Nephron progenitor cell (in vitro differentiated cells): ENCODE results near the gene ZNF521.

Experiments used
- DNase-seq: peaks from one replicate; pipeline ENCODE4 v3.0.0; 2021
- H3K27ac Mint-ChIP-seq: 2 replicates; pipeline ENCODE4 v1.8.0; 2021; ENCODE audit warnings: mild to moderate bottlenecking, moderate library complexity, mixed read lengths
- H3K27me3 Mint-ChIP-seq: 2 replicates; pipeline ENCODE4 v1.8.0; 2021; ENCODE audit warnings: mild to moderate bottlenecking, low read depth, mixed read lengths; ENCODE audit not compliant: poor library complexity
- H3K36me3 Mint-ChIP-seq: 2 replicates; pipeline ENCODE4 v1.8.0; 2021; ENCODE audit warnings: low read depth, mixed read lengths
- H3K4me1 Mint-ChIP-seq: 2 replicates; pipeline ENCODE4 v1.8.0; 2021; ENCODE audit warnings: mixed read lengths
- H3K4me3 Mint-ChIP-seq: 2 replicates; pipeline ENCODE4 v1.8.0; 2021; ENCODE audit warnings: mild to moderate bottlenecking, moderate library complexity, mixed read lengths
- H3K9me3 Mint-ChIP-seq: 2 replicates; pipeline ENCODE4 v1.8.0; 2021; ENCODE audit warnings: mild to moderate bottlenecking, moderate library complexity, mixed read lengths
- TF ChIP-seq, protein P1 (sequence below): fragments of 200-600 bp; sonication (generic); IDR thresholded peaks from 2 replicates; pipeline ENCODE4 v1.5.0; 2021; ENCODE audit warnings: antibody characterized with exemption

Gene ZNF521

DNA sequence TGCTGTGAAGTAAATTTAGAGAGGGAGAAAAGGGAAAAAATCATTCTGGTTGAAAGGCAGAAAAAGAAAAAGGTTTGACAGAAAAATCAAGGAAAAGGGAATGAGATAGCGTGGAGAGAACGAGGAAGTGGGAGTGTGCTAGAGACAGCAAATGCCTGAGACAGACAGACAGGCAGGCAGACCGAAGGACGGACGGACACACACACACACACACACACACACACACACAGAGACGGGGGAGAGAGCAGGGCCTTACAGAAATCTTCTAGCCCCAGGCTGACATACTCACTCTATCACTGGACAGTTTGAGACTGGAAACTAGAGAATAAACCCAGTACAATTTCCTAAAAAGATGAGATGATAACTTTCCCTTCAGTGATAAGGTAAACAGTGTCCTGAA lies 238.4 kb downstream of the ZNF521 start:
- peaks cover 51% of the 10 kb centered on the region for H3K4me1 Mint-ChIP-seq
- peaks cover 22% of the 10 kb centered on the region for H3K9me3 Mint-ChIP-seq
- H3K36me3 Mint-ChIP-seq = peaks cover 44% of the 10 kb centered on the region
- TF ChIP-seq, protein P1, sequence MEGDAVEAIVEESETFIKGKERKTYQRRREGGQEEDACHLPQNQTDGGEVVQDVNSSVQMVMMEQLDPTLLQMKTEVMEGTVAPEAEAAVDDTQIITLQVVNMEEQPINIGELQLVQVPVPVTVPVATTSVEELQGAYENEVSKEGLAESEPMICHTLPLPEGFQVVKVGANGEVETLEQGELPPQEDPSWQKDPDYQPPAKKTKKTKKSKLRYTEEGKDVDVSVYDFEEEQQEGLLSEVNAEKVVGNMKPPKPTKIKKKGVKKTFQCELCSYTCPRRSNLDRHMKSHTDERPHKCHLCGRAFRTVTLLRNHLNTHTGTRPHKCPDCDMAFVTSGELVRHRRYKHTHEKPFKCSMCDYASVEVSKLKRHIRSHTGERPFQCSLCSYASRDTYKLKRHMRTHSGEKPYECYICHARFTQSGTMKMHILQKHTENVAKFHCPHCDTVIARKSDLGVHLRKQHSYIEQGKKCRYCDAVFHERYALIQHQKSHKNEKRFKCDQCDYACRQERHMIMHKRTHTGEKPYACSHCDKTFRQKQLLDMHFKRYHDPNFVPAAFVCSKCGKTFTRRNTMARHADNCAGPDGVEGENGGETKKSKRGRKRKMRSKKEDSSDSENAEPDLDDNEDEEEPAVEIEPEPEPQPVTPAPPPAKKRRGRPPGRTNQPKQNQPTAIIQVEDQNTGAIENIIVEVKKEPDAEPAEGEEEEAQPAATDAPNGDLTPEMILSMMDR = no peak
- no peaks in the 10 kb centered on the region for H3K27me3 Mint-ChIP-seq
- peak overlapping the region; percentile 99 for H3K27ac Mint-ChIP-seq
- peak overlapping the region; percentile 25 for H3K4me3 Mint-ChIP-seq
- no peak for DNase-seq

DNA sequence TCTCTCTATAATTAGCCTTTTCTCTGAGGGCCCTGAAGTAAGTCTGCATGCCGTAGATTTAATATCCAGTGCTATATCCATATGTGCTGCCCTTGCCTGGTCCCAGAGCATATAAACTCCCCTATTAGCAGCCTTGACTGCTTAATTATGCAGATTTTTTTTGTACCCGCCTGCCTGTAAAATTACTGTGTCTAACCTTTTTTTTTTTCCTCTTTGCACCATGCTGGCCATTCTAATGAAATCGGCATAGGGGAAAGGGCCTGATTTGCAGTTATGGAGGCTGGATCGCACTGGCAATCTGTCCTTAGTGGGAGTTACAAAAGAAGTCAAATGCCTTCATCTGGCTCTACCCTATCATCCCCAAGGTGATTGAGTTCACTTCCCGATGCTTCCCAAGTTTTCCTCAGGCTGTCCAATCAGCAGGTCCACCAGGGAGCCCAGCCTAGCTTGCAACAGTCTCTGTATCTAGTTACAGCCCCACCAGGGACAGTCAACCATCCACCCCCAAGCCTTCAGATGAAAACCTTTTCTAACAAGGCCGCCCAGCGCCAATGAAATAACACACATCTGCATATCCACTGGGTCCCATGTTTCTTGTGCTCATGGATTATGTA lies 239.0 kb downstream of the ZNF521 start:
- DNase-seq = peak; percentile 23
- H3K4me1 Mint-ChIP-seq = peaks cover 51% of the 10 kb centered on the region

DNA sequence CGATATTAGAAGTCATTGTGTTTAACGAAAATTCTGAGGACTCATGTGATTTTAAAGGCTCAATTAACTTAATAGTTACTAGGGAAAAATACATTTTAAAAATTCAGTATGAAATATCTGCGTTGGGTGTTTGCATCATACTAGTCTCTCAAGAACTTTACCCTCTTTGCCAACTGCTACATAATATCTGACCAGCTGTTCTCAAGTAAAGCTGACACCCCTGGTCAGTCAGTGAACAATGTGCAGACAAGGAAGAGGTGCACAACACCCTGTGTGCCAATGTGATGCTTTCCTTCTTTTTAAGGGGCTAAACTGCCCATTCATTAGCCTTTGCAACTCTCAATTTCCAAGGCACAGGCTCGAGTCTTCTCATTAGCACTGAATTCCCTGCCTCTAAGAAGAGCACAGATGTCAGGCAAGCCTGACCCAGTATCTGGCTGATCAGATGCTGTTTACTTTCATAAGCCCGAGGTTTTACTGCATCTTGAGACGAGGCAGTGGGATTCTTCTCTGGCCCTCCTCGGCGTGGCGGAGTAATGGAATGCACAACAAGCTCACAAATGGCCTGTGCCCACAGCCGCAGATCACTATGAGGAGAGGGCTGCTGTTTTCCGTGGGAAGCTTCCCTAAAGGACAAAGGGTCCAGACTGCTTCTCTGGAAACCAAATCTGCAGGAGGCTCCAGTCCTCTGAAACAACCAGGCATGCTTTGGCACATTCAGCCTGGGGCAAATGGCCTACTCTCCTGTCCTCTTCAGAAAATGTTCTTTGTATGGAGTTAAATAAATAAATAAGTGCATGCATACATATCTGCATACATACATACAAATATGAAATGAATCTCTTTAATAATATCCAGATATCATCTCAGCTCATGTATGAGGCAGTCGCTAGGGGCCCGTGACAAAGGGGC lies 240.3 kb downstream of the ZNF521 start:
- DNase-seq = no peak
- TF ChIP-seq, protein P1 = no peak
- Mint-ChIP-seq H3K36me3 (peaks cover 26% of the 10 kb centered on the region), H3K4me1 (peaks cover 56% of the 10 kb centered on the region), H3K27me3 (no peaks in the 10 kb centered on the region), H3K4me3 (no peak overlapping the region), H3K9me3 (peaks cover 7% of the 10 kb centered on the region), H3K27ac (peak overlapping the region; percentile 99)

More for the DNA sequence above, 239.0 kb downstream of the ZNF521 start:
- Mint-ChIP-seq H3K9me3 (peaks cover 17% of the 10 kb centered on the region), H3K27ac (peak overlapping the region; percentile 99), H3K36me3 (peaks cover 38% of the 10 kb centered on the region), H3K27me3 (no peaks in the 10 kb centered on the region), H3K4me3 (no peak overlapping the region)
- TF ChIP-seq, protein P1 = no peak

DNA sequence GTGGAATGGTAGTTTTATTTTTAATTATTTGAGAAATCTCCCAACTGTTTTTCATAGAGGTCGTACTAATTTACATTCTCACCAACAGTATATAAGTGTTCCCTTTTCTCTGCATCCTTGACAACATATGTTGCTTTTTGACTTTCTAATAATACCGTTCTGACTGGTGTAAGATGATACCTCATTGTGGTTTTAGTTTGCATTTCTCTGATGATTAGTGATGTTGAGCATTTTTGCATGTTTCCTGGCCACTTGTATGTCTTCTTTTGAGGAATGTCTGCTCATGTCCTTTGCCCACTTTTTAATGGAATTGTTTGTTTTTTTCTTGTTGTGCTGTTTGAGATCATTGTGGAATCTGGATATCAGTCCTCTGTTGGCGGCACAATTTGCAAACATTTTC lies 242.5 kb downstream of the ZNF521 start:
- Mint-ChIP-seq H3K27me3 (no peaks in the 10 kb centered on the region), H3K4me1 (peaks cover 40% of the 10 kb centered on the region), H3K36me3 (peaks cover 33% of the 10 kb centered on the region), H3K9me3 (peaks cover 7% of the 10 kb centered on the region), H3K27ac (no peak overlapping the region), H3K4me3 (no peak overlapping the region)
- TF ChIP-seq, protein P1 = no peak
- no peak for DNase-seq

DNA sequence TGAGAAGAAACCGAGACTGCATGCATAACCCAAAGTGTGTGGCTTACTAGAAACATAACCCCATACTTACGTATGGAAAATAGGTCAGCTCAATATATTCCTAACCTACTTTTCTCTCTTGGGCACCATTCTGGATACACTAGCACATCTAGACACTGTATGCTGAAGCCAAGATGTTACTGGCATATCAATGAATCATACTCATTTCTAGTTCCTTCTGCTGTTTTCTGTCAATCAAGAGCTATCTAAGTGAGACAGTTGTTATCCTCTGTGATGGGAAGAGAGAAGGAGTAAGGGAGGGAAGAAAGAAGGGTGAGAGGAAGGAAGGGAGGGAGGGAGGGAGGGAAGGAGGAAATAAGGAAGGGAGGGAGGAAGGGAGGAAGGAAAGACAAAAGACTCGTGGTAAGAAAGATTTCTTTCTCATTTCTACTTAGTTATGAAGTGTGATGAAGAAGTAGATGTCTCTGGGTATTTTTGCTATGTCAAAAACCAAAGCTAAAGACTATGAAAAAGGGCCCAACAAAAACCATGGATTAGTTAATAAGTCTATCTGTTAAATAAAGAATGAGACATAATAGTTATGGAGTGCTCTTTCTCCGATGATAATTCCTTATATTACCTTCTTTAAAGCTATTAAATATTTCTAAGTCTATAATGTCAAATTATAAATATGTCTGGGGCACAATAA lies 248.4 kb downstream of the ZNF521 start:
- H3K9me3 Mint-ChIP-seq = no peaks in the 10 kb centered on the region
- no peak overlapping the region for H3K27ac Mint-ChIP-seq
- no peaks in the 10 kb centered on the region for H3K27me3 Mint-ChIP-seq
- H3K36me3 Mint-ChIP-seq = peaks cover 16% of the 10 kb centered on the region
- no peak overlapping the region for H3K4me3 Mint-ChIP-seq
- peaks cover 32% of the 10 kb centered on the region for H3K4me1 Mint-ChIP-seq
- no peak for DNase-seq
- TF ChIP-seq, protein P1 = no peak
